ENCODE results near the gene NDRG2. TPM values are rescaled to one million over a fixed set of nuclear protein-coding genes. Genes with fewer than 3 reads are reported as not detected.

NDRG2 gene
- total RNA-seq (ENCODE audit: low replicate concordance), result 1.9 and 2.3 TPM in 2 replicates

GRCh38 chr14:21024585-21025370, at the start of gene NDRG2:
TSS of gene NDRG2 (minus strand) at chr14:21025061. CDS start at chr14:21023315, 1,746 bp downstream.

GRCh38 chr14:21070083-21070609, 45.3 kb upstream of the NDRG2 start, which contains the start of gene ARHGEF40:
TSS of gene ARHGEF40 (plus strand) at chr14:21070304. CDS start at chr14:21070397, 93 bp downstream.

GRCh38 chr14:21057803-21058675, 33.2 kb upstream of the NDRG2 start, which contains the start of gene RNASE8:
TSS of gene RNASE8 (plus strand) at chr14:21057822. CDS start at chr14:21057893, 71 bp downstream.

GRCh38 chr14:21041676-21042433, 17.0 kb upstream of the NDRG2 start, which contains the start of gene RNASE7:
TSS of gene RNASE7 (plus strand) at chr14:21042362. CDS start at chr14:21042993, 631 bp downstream.

GRCh38 chr14:21034707-21035106, 9.8 kb upstream of the NDRG2 start, which contains the start of gene RNASE13:
TSS of gene RNASE13 (minus strand) at chr14:21034807. CDS start at chr14:21034288, 519 bp downstream.

GRCh38 chr14:21029917-21030316, 5.1 kb upstream of the NDRG2 start, which contains the start of gene TPPP2:
TSS of gene TPPP2 (plus strand) at chr14:21030217. CDS start at chr14:21030582, 365 bp downstream.

GRCh38 chr14:20998674-20999366, 26.0 kb downstream of the NDRG2 start, which contains the start of gene SLC39A2:
TSS of gene SLC39A2 (plus strand) at chr14:20999293. CDS start at chr14:20999447, 154 bp downstream.

GRCh38 chr14:20989787-20990600, 34.9 kb downstream of the NDRG2 start, which contains the start of gene METTL17:
TSS of gene METTL17 (plus strand) at chr14:20989980. CDS start at chr14:20990003, 23 bp downstream.

Other genes with a start within 250 kb of the NDRG2 start
- not detected in 2 replicates for gene RNASE6, start 243.8 kb downstream of the NDRG2 start, total RNA-seq (ENCODE audit: low replicate concordance)
- 0.75 and 0.82 TPM in 2 replicates for gene RNASE1, start 222.2 kb downstream of the NDRG2 start, total RNA-seq (ENCODE audit: low replicate concordance)
- not detected in 2 replicates for gene RNASE3, start 133.7 kb downstream of the NDRG2 start, total RNA-seq (ENCODE audit: low replicate concordance)
- gene RNASE2, start 69.6 kb downstream of the NDRG2 start, total RNA-seq (ENCODE audit: low replicate concordance), result not detected in 2 replicates
- 19.3 and 27.7 TPM in 2 replicates for gene METTL17, start 35.1 kb downstream of the NDRG2 start, total RNA-seq (ENCODE audit: low replicate concordance)
- gene SLC39A2, start 25.8 kb downstream of the NDRG2 start, total RNA-seq (ENCODE audit: low replicate concordance), result 1.3 TPM in 1 of 2 replicates, not detected in the other
- not detected in 2 replicates for gene TPPP2, start 5.2 kb upstream of the NDRG2 start, total RNA-seq (ENCODE audit: low replicate concordance)
- gene RNASE13, start 9.7 kb upstream of the NDRG2 start, total RNA-seq (ENCODE audit: low replicate concordance), result not detected in 2 replicates
- gene RNASE7, start 17.3 kb upstream of the NDRG2 start, total RNA-seq (ENCODE audit: low replicate concordance), result not detected in 2 replicates
- not detected in 2 replicates for gene RNASE8, start 32.8 kb upstream of the NDRG2 start, total RNA-seq (ENCODE audit: low replicate concordance)
- 26.4 and 32.6 TPM in 2 replicates for gene ARHGEF40, start 45.2 kb upstream of the NDRG2 start, total RNA-seq (ENCODE audit: low replicate concordance)
- gene ZNF219, start 73.6 kb upstream of the NDRG2 start, total RNA-seq (ENCODE audit: low replicate concordance), result 1.8 and 2.3 TPM in 2 replicates
- 0.08 TPM in 1 of 2 replicates, not detected in the other for gene TMEM253, start 76.0 kb upstream of the NDRG2 start, total RNA-seq (ENCODE audit: low replicate concordance)
- not detected in 2 replicates for gene OR5AU1, start 131.0 kb upstream of the NDRG2 start, total RNA-seq (ENCODE audit: low replicate concordance)
- gene HNRNPC, start 244.4 kb upstream of the NDRG2 start, total RNA-seq (ENCODE audit: low replicate concordance), result 607 and 733 TPM in 2 replicates

Measured in smooth muscle cell of the coronary artery (primary cell).